Epithelial cell of esophagus (primary cell): ENCODE data around the gene ENTPD1.

ENCODE experiments used
- DNase-seq: peaks from one replicate; pipeline ENCODE4 v3.0.0; 2010; ENCODE audit warnings: low read depth
- H3K4me3 ChIP-seq: 2 replicates; pipeline ENCODE4 v1.5.1; 2011; ENCODE audit warnings: mild to moderate bottlenecking, low read length, control low read depth
- CTCF ChIP-seq: IDR thresholded peaks from 2 replicates; pipeline ENCODE4 v1.5.1; 2011; ENCODE audit warnings: low read depth, mild to moderate bottlenecking, low read length, control low read depth, inconsistent platforms; ENCODE audit not compliant: insufficient read depth; ENCODE audit errors: missing control alignments

Gene ENTPD1

GRCh38 chr10:95831515-95831914 is 75.6 kb downstream of the ENTPD1 start:
- H3K4me3 ChIP-seq, result no peak overlapping the region
- TF ChIP-seq CTCF, result no peak
- DNase-seq, result no peak

- no peak overlapping the region for H3K4me3 ChIP-seq
- TF ChIP-seq CTCF, result no peak
- DNase-seq, result no peak
These were observed 76.5 kb downstream of the ENTPD1 start for GRCh38 chr10:95832216-95833041.

GRCh38 chr10:95833042-95833610 is 77.2 kb downstream of the ENTPD1 start:
- H3K4me3 ChIP-seq, result no peak overlapping the region
- TF ChIP-seq CTCF, result no peak
- DNase-seq, result no peak

- no peak overlapping the region for H3K4me3 ChIP-seq
- no peak for DNase-seq
- TF ChIP-seq CTCF, result no peak
These were observed 78.4 kb downstream of the ENTPD1 start for GRCh38 chr10:95834406-95834805.

GRCh38 chr10:95835149-95835860 is 79.3 kb downstream of the ENTPD1 start:
- no peak for TF ChIP-seq CTCF
- no peak overlapping the region for H3K4me3 ChIP-seq
- no peak for DNase-seq

- TF ChIP-seq CTCF, result no peak
- DNase-seq, result no peak
- no peak overlapping the region for H3K4me3 ChIP-seq
These were observed 79.9 kb downstream of the ENTPD1 start for GRCh38 chr10:95835911-95836310.
